Heart left ventricle (tissue), 16 donors: ENCODE measurements around the gene ZNF555. TPM values are rescaled to one million over a fixed set of nuclear protein-coding genes. Genes with fewer than 3 reads are reported as not detected.
A peak's percentile ranks its signal among the peaks of the same experiment; 100 is the strongest.
"Not testable (repeated sequence)": the region's sequence is repeated elsewhere in the genome, so short reads cannot be mapped to it uniquely, and the experiment has no call there.

Experiments used
- ATAC-seq, 4 donors: fragments of 200-7000 bp; cut with Tn5 transposase; one replicate each; pipeline ENCODE4 v1.9.1; 2020 to 2022; ENCODE audit warnings: moderate library complexity in 4 of 4, mild to moderate bottlenecking in 3 of 4, moderate number of reproducible peaks in 1 of 4
- DNase-seq, 5 donors: peaks; one replicate each; pipeline ENCODE4 v3.0.0-alpha.2; 2020
- H3K27ac ChIP-seq, 12 donors: fragments of 200-600 bp; sonication (generic) in 4 of 12; one replicate each; pipeline versions ENCODE4 v1.5.0 to v1.8.0; 2016 to 2022; ENCODE audit warnings: mild to moderate bottlenecking in 2 of 12
- H3K27me3 ChIP-seq, 9 donors: fragments of 200-600 bp; sonication (generic) in 2 of 9; one replicate each; pipeline versions ENCODE4 v1.5.1 to v1.8.0; 2016 to 2022; ENCODE audit warnings: mild to moderate bottlenecking in 3 of 9
- H3K36me3 ChIP-seq, 9 donors: fragments of 200-600 bp; sonication (generic) in 2 of 9; one replicate each; pipeline versions ENCODE4 v1.5.0 to v1.8.0; 2018 to 2022; ENCODE audit warnings: mild to moderate bottlenecking in 2 of 9
- H3K4me1 ChIP-seq, 12 donors: fragments of 200-600 bp; sonication (generic) in 4 of 12; one replicate each; pipeline versions ENCODE4 v1.5.0 to v1.8.0; 2016 to 2022; ENCODE audit warnings: mild to moderate bottlenecking in 3 of 12
- H3K4me3 ChIP-seq, 12 donors: fragments of 200-600 bp; sonication (generic) in 4 of 12; one replicate each; pipeline versions ENCODE4 v1.5.0 to v1.8.0; 2017 to 2022; ENCODE audit warnings: mild to moderate bottlenecking in 9 of 12, moderate library complexity in 4 of 12
- H3K9me3 ChIP-seq, 12 donors: fragments of 200-600 bp; sonication (generic) in 4 of 12; one replicate each; pipeline versions ENCODE4 v1.5.0 to v1.8.0; 2016 to 2022; ENCODE audit warnings: mild to moderate bottlenecking in 1 of 12
- POLR2A ChIP-seq, 2 donors: fragments of 450-650 bp; IDR thresholded peaks; one replicate each; pipeline ENCODE4 v1.6.1; 2017; ENCODE audit warnings: antibody characterized with exemption in 2 of 2, mild to moderate bottlenecking in 2 of 2, moderate library complexity in 2 of 2
- WGBS, 4 donors: extraction: QIAGEN DNeasy Blood & Tissue Kit in 2 of 4; methylation state at CpG; one replicate each; pipeline versions ENCODE4 v1.1.5 to v1.1.7; 2013 to 2018; 5-methylcytosine and 5-hydroxymethylcytosine counted together
- intact Hi-C, 10 donors: fragments of 100-400 bp; cut with DNase I; formaldehyde crosslinking; loops; one replicate each; pipeline versions ENCODE4 v1.11.1 to v1.14.2; 2022
- polyA plus RNA-seq, 2 donors: library from polyadenylated mRNA; stranded (reverse); fragments of 200-250 nt; gene quantifications; one replicate each; pipeline ENCODE4 v1.2.3, GENCODE V29; 2013
- total RNA-seq, 9 donors: library from RNA; depleted of rRNA in 2 of 9; stranded (reverse); fragments of >200 nt in 2 of 9; fragmentation: NEBNext Ultra II Directional in 3 of 9; extraction: Animal tissue kit (Norgen Biotek cat#: 25700) in 3 of 9; gene quantifications; one replicate each; pipeline versions ENCODE4 v1.1.0 to v1.2.4, GENCODE V29; 2016 to 2023
- TF ChIP-seq, protein P1 (sequence below), 12 donors: fragments of 200-600 bp; sonication (generic) in 4 of 12; IDR thresholded peaks; one replicate each; pipeline versions ENCODE4 v1.5.0 to v1.8.0; 2018 to 2022; ENCODE audit warnings: antibody characterized with exemption in 12 of 12, mild to moderate bottlenecking in 5 of 12
- donor health status: ischemic (EF 13 %, LVEDD 7.1; RV severe dilation, severe dysfunction).
- donor health status: healthy with polysubstance abuse.
- donor health status: DM: no; HTN: yes; CAD: no.
- donor health status: DM: no; HTN: no; CAD: no.
- donor health status: ischemic (EF 25% LVEDD 6.9; RV normal size, moderate dysfunction).
- donor health status: ischemic (EF 25% LVEDD 5.7; RV mildly dilated, moderate dysfunction).
- donor health status: healthy.
- donor health status: DM: yes; HTN: yes; CAD: no.
- donor health status: ischemic (EF 35%, LVEDD 5.7; RV mildly dilated, moderate dysfunction).
- donor health status: nonischemic (EF 11% LVEDD 7.7; RV severe dilation, severe dysfunction).
- donor health status: DM: yes; HTN: yes; CAD: no.
- donor health status: PGD.
- donor health status: ischemic (EF 29% LVEDD 5.4; RV normal size, mild dysfunction).
- donor health status: nonischemic (EF 23%, LVEDD 6.1; RV moderate dilation, normal function).

The ZNF555 gene
- total and polyA plus RNA-seq, 11 donors, result 2.7 to 11.5 (median 8.1) TPM

DNA sequence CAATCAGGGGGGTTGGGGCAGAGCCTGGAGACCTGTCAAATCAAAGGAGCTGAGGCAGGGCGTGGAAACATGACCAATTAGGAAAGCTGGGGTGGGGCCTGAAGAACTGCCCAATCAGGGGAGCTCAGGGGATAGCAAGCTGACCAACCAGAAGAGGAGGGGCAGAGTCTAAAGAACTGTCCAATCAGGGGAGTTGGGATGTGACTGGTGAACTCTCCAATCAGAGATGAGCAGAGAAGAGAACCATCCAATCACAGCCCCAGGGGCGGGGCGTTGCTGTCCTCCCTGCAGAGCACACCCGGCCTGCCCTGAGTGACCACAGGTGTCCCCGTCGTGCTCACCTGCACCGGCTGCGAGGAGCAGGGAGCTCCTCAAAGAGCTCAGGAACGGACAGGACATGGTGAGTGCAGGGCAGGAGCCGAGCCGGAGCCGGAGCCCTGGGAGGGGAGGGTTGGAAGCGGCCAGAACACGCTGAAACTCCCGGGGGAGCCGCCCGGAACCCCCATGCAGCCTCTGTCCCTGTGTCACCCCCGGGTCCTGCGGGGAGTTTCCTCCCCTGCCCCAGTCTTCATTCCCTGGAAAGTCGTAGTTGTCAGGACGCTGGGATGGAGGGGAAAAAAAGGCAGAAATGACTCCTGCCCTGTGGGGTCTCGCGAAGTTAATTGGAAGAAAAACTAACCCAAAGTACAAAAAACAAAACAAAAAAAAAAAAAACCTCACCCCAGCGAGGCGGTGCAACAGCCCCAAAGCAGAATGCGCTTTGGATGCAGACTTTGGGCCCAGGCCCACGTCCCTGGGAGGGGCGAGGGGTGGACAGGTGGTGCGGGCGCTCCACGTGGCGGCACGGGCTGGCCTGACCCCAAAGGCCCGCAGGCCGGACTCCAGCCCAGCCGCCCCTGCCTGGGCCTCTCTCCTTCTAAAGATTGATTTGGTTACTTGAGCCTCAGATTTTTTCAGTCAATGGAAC lies 26.0 kb downstream of the ZNF555 start, which contains the start of gene ZNF556:
Gene ZNF556 (plus strand): TSS at position 311 of the 967 bp plus-strand sequence. CDS start 87 bp downstream, at position 398.
- Histone ChIP-seq H3K27ac (no peak within 1 kb of the TSS), H3K36me3 (no peaks in the 10 kb centered on the region), H3K9me3 (peaks cover 0 to 9% (median 0%) of the 10 kb centered on the region in 12 donors), H3K4me3 (no peak within 1 kb of the TSS), H3K4me1 (no peaks in the 10 kb centered on the region), H3K27me3 (no peaks in the 10 kb centered on the region)
- TF ChIP-seq, protein P1, sequence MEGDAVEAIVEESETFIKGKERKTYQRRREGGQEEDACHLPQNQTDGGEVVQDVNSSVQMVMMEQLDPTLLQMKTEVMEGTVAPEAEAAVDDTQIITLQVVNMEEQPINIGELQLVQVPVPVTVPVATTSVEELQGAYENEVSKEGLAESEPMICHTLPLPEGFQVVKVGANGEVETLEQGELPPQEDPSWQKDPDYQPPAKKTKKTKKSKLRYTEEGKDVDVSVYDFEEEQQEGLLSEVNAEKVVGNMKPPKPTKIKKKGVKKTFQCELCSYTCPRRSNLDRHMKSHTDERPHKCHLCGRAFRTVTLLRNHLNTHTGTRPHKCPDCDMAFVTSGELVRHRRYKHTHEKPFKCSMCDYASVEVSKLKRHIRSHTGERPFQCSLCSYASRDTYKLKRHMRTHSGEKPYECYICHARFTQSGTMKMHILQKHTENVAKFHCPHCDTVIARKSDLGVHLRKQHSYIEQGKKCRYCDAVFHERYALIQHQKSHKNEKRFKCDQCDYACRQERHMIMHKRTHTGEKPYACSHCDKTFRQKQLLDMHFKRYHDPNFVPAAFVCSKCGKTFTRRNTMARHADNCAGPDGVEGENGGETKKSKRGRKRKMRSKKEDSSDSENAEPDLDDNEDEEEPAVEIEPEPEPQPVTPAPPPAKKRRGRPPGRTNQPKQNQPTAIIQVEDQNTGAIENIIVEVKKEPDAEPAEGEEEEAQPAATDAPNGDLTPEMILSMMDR (IDR thresholded peaks at IDR 0.05), result no peak
- WGBS, 4 donors, result 82 to 90% (median 85%) methylated on average over 29 to 36 of the region's 36 CpGs
- DNase-seq (no peak), ATAC-seq (peak in 3 of 4 donors; percentile 36 to 79 (median 42))
- intact Hi-C loops, result loop anchor here in 3 of 10 donors (5.0 to 10.0 kb wide), 3 partner anchors 213 to 223 kb away; no protein-coding TSS in a partner anchor

DNA sequence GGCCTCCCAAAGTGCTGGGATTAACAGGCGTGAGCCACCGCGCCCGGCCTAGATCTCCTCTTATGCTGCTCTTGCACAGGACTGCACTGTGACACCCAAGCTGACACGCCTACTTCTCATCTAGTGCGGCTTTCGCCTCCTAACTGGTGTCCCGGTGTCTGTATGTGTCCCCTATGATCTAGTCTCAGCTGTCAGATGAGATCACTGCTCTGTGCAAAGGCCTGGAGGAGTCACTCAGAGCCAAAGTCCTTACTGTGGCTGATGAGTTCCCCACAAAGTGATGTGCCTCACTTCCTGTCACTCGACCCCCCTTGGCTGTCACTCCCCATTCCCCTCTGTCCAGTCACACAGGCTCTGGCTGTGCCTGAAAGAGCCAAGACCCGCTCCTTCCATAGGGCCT lies 28.3 kb downstream of the ZNF555 start:
- DNase-seq, result no peak
- intact Hi-C loops, result loop anchor here in 9 of 10 donors (5.0 to 10.0 kb wide), 5 partner anchors 47 to 225 kb away; no protein-coding TSS in a partner anchor
- Histone ChIP-seq H3K27ac (no peak overlapping the region), H3K36me3 (no peaks in the 10 kb centered on the region), H3K4me1 (no peaks in the 10 kb centered on the region), H3K4me3 (no peak overlapping the region), H3K27me3 (no peaks in the 10 kb centered on the region), H3K9me3 (peaks cover 0 to 9% (median 0%) of the 10 kb centered on the region in 12 donors)
- no peak for TF ChIP-seq POLR2A (IDR thresholded peaks at IDR 0.05)
- WGBS, 4 donors, result 76 to 86% (median 79%) methylated on average over 10 of the region's 10 CpGs
- no peak for ATAC-seq

DNA sequence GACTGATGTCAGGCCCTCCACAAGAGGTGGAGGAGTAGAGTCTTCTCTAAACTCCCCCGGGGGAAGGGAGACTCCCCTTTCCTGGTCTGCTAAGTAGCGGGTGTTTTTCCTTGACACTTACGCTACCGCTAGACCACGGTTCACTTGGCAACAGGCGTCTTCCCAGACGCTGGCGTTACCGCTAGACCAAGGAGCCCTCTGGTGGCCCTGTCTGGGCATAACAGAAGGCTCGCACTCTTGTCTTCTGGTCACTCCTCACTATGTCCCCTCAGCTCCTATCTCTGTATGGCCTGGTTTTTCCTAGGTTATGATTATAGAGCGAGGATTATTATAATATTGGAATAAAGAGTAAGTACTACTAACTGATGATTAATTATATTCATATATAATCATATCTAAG lies 30.9 kb downstream of the ZNF555 start:
- intact Hi-C loops, result loop anchor here in 7 of 10 donors (5.0 to 10.0 kb wide), 4 partner anchors 50 to 227 kb away; no protein-coding TSS in a partner anchor
- H3K36me3 ChIP-seq, H3K4me1 ChIP-seq, H3K27me3 ChIP-seq, ATAC-seq, DNase-seq, H3K27ac ChIP-seq, H3K4me3 ChIP-seq: not testable (repeated sequence)
- 14 to 29% (median 19%) methylated on average over 2 to 11 of the region's 11 CpGs for WGBS, 4 donors
- TF ChIP-seq, protein P1 (IDR thresholded peaks at IDR 0.05), result peak in 8 of 12 donors; percentile 7 to 53 (median 32)
- peaks cover 0 to 23% (median 10%) of the 10 kb centered on the region in 12 donors for H3K9me3 ChIP-seq

DNA sequence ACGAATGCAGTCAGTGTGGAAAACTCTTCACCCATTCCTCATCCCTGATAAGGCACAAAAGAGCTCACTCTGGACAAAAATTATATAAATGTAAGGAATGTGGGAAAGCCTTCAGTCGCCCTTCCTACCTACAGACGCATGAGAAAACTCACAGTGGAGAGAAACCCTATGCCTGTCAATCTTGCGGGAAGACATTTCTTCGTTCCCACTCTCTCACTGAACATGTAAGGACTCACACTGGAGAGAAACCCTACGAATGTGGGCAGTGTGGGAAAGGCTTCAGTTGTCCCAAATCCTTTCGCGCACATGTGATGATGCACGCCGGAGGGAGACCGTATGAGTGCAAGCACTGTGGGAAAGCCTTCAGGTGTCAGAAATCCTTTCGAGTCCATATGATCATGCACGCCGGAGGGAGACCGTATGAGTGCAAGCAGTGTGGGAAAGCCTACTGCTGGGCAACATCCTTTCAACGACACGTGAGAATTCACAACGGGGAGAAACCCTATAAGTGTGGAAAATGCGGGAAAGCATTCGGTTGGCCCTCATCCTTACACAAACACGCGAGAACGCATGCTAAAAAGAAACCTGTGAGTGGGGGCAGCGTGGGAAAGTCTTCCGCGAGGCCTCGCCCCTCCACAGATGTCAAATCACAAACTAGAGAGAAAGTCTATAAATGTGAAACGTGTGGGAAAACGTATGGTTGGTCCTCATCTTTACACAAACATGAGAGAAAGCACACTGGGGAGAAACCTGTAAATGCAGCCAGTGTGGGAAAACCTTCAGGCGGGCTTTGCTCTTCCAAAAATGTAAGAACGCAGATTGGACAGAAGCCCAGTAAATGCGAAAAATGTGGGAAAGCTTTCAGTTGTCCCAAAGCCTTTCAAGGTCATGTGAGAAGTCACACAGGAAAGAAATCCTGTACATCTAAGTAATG lies 36.4 kb downstream of the ZNF555 start:
- ATAC-seq (no peak), DNase-seq (no peak)
- Histone ChIP-seq H3K9me3 (peaks cover 0 to 40% (median 24%) of the 10 kb centered on the region in 12 donors), H3K36me3 (no peaks in the 10 kb centered on the region), H3K27ac (no peak overlapping the region), H3K27me3 (no peaks in the 10 kb centered on the region), H3K4me1 (no peaks in the 10 kb centered on the region), H3K4me3 (no peak overlapping the region)
- WGBS, 4 donors, result 85 to 88% (median 87%) methylated on average over 32 of the region's 32 CpGs
- intact Hi-C loops, result loop anchor here in 1 of 10 donors (10.0 kb wide), 1 partner anchor 233 kb away; no protein-coding TSS in a partner anchor
- TF ChIP-seq, protein P1 (IDR thresholded peaks at IDR 0.05), result no peak
- no peak for TF ChIP-seq POLR2A (IDR thresholded peaks at IDR 0.05)
